ENCODE results near the gene MAGT1.
"Not testable (repeated sequence)": the region's sequence is repeated elsewhere in the genome, so short reads cannot be mapped to it uniquely, and the experiment has no call there.

Gene MAGT1

DNA sequence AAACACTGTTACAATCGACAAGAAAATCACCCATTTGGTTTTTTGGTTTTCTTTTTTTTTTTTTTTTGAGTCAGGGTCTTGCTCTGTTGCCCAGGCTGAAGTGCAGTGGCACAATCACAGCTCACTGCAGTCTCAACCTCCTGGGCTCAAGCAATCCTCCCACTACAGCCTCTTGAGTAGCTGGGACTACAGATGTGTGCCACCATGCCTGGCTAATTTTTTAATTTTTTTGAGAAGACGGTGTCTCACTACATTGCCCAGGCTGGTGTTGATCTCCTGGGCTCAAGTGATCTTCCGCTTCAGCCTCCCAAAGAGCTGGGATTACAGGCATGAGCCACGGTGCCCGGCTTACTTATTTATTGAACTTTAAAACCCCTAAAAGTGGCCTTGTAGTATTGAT is 63.7 kb downstream of the MAGT1 start:
- not testable (repeated sequence) for DNase-seq (ENCODE audit: low read depth)

- DNase-seq (ENCODE audit: low read depth) = not testable (repeated sequence)
Observed at GRCh38 chrX:77821989-77822388, 73.2 kb downstream of the MAGT1 start.

DNA sequence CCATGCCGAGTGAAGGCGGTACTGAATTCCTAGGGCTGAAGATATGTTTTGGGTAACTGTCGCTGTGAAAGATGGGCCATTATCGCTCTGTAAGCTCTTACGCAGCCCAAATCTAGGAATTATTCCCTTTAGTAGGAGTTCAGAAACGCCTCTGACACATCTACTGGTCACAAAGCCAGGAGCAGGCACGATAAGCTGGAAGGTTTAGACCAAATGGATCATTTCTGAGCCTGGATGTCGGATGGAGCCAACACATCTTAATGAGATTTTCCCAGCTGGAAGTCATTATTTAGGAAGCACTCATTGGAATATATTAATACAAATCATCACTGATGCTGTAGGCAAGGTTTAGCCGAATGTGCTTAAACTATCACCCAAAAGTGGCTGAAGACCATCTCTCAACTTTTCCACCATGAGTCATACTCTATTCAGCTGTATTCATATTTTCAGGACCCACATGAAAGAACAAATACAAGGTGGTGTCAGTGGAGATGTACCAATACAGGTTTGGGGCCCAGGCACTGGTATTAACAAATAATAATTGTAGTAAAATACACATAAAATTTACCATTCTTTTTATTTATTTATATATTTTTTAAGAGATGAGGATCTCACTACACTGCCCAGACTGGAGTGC is 75.0 kb downstream of the MAGT1 start:
- no peak for DNase-seq (ENCODE audit: low read depth)

DNA sequence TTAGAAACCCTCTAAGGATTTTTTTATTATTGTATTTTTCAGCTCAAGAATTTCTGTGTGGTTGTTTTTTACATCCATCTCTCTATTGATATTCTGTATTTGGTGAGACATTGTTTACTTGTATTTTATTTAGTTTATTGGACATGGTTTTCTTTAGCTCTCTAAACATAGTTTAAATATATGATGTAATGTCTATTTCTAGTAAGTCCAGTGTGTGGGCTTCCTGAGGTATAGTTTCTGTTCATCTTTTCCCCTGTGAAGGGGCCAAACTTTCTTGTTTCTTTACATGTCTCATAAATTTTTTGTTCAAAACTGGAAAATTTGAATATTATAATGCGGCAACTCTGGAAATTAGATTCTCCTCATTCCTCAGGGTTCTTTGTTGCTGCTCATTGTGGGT is 81.0 kb downstream of the MAGT1 start:
- no peak for DNase-seq (ENCODE audit: low read depth)

DNA sequence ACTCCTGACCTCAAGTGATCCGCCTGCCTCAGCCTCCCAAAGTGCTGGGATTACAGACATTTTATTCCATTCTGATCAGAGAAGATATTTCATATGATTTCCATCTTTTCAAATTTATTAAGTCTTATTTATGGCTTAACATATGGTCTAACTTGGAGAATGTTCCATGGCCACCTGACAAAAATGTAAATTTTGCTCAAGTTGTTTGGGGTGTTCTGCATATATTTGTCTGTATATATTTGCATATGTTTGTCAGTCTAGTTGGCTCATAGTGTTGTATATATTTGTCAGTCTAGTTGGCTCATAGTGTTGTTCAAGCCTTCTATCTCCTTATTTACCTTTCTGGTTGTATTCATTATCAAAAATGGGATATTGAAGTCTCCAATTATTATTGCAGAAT is 93.0 kb downstream of the MAGT1 start:
- no peak for DNase-seq (ENCODE audit: low read depth)

DNA sequence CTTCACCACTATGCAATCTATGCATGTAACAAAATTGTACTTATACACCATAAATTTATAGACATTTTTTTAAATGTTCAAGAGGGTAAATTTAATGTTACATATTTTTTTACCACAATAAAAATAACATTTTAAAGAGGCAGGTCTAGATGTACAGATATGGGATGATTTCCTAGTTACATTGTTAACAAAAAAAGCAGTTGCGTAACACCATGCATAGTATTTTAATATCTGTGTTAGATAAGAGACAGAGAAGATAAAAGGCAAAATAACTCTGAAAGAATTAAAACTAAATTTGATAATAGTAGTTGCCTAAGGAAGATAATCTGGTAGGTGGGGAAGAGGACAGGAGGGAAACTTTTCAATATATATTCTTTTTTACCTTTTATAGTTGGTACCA is 100.1 kb downstream of the MAGT1 start:
- DNase-seq (ENCODE audit: low read depth) = no peak

DNA sequence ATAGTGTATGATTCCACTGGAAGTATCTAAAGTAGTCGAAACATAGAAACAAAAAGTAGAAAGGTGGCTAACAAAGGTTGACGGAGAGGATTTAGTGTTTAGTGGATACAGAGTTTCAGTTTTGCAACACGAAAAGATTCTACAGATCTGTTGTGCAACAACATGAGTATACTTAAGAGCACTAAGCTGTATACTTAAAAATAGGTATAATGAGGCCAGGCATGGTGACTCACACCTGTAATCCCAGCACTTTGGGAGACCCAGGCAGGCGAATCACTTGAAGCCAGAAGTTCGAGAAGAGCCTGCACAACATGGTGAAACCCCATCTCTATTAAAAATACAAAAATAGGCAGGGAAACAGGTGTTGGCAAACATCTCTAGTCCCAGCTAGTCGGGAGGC is 101.3 kb downstream of the MAGT1 start:
- no peak for DNase-seq (ENCODE audit: low read depth)

DNA sequence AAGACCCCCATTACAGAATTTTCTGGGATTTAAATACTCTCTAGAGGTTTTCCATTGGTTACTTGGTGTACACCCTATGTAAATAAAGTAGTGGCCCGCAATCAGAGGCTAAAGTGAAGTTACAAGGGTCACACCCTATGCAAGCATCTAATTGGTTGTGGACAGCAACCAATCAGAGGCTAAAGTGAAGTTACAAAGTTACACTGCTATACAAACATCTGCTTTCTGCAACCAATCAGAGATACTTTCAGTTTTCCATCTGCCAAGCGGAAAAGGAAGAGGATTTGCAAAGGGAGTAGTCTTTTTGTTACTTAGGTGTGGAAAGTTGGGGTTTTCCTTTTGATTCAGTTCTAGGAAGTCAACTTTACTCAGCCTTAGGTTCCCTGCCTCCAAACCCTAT is 107.2 kb downstream of the MAGT1 start:
- DNase-seq (ENCODE audit: low read depth) = no peak

- DNase-seq (ENCODE audit: low read depth) = no peak
Observed at GRCh38 chrX:77786365-77786680, 108.9 kb downstream of the MAGT1 start.

DNA sequence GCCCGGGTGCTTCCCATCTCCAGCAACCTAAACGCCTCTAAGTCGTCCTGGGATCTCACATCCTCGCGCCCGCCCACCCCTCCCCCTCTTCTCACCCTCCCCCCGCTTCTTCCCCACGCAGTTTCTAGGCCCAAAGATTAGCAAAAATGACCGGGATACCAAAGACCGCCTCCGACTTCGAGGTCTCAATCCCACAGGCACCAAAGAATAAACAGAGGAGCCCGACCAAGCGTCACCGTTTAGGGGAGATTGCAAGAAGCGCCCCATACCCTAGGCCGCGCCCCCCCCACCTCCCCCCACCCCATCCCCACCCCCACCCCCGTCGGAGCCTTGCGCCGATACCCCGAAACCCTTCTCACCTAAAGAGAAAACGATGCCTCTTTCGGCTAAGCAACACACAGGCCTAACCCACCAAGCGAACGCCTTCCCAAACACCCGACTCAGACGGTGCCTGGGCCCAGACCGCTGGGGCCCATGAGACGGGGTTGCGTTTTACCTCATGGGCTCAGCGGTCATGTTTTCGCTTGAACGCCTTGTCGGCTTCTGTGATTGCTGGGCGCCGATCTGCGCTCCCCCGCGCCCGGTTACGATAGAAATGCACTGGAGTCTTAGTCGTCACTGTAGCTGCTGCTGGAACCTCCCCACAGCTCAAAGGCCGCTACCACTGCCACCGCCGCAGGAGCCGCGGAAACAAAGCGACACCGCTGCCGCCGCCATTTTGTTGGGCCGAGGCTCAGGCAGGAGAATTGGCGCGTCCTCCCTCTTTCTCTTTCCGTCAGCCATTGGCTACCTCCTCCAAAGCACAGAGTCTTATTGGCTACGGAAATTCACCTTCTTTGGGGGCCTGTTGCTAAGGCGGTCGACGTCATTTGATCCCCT is 109.5 kb downstream of the MAGT1 start, which contains the start of gene ATRX:
ATRX (minus strand) TSS at position 731 of the 879 bp plus-strand sequence; CDS start at position 516, 215 bp downstream.
- peak; percentile 58 for DNase-seq (ENCODE audit: low read depth)

GRCh38 chrX:77779695-77780094 is 115.5 kb downstream of the MAGT1 start:
- no peak for DNase-seq (ENCODE audit: low read depth)

DNA sequence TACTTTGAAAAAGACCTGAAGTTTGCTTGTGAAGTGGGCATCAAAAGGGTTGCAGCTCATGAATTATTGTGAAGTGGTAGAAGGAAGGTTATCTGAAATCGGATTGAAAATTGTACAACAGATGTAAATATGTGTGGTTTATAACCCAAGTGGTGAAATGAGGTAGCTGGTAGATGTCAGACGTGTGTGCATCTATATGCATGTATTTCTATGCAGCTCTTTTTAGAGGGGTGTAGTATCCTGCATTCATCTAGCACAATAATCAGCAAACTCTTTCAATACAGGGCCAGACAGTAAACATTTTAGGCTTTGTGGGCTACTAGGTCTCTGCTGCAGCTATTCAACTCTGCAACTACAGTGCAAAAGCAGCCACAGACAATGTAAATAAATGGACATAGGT is 118.6 kb downstream of the MAGT1 start:
- no peak for DNase-seq (ENCODE audit: low read depth)
